ENCODE results near the gene LTBP1. TPM values are rescaled to one million over a fixed set of nuclear protein-coding genes. Genes with fewer than 3 reads are reported as not detected.

LTBP1 gene
- total RNA-seq, 1 donor from 2014 or later: 48.4 TPM

DNA sequence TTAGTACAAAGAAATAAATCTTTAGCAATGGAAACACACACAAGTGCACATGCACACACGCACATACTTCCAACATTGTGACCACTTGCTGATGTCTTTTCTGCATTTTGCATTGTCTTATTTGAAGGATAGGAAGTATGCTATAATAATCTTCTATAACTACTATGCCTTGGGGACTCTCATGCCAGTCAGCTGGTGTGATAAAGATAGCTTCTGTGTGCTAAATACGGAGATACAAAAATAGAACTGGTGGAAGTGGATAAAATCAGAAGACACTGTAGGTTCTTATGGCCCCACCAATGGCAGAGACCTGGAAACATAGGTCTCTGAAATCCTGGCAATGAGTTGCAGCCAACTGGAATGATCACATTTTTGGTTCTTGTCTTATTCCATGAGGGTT, 498.2 kb downstream of the LTBP1 start:
- intact Hi-C loops (cut with DNase I): loop anchor here (5.0 kb wide), 1 partner anchor 408 kb away; no protein-coding TSS in a partner anchor
- TF ChIP-seq CTCF (IDR thresholded peaks at IDR 0.05) (no peak), POLR2A (IDR thresholded peaks at IDR 0.05) (no peak)
- Histone ChIP-seq H3K36me3 (no peaks in the 10 kb centered on the region), H3K27me3 (no peaks in the 10 kb centered on the region), H3K4me3 (no peak overlapping the region), H3K9me3 (no peaks in the 10 kb centered on the region), H3K27ac (no peak overlapping the region), H3K4me1 (no peaks in the 10 kb centered on the region)
- no peak for DNase-seq (ENCODE audit: extremely low spot score in 2 of 2)

DNA sequence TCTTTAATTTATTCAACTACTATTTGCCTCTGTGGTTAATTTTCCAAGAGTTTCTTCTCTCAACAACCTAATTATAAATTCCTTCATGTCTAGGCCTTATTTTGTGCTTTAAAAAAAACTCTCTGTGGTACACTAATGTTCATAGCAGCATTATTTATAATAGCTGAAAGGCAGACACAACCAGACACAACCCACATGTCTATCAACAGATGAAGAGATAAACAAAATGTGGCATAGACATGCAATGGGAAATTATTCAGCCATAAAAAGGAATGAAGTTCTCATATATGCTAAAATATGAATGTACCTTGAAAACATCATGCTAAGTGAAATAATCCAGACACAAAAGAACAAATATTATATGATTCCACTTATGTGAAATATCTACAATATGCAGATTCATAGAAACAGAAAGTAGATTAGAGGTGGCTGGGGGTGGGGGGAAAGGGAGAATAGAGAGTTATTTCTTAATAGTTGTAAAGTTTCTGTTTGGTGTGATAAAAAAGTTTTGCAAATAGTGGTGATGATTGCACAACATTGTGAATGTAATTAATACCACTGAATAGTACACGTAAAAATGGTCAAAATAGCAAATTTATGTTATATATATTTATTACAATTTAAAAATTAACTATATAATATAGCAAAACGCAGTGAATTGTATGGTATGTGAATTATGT, 501.6 kb downstream of the LTBP1 start:
- TF ChIP-seq CTCF (IDR thresholded peaks at IDR 0.05): no peak
- TF ChIP-seq POLR2AphosphoS5 (IDR thresholded peaks at IDR 0.05; ENCODE audit: insufficient read depth in 1 of 2, low read depth in 1 of 2): no peak
- no peak for TF ChIP-seq POLR2A (IDR thresholded peaks at IDR 0.05)
- no peak for DNase-seq (ENCODE audit: extremely low spot score in 2 of 2)
- Histone ChIP-seq H3K4me3 (no peak overlapping the region), H3K4me1 (no peaks in the 10 kb centered on the region), H3K27ac (no peak overlapping the region), H3K9me3 (no peaks in the 10 kb centered on the region), H3K36me3 (no peaks in the 10 kb centered on the region), H3K27me3 (no peaks in the 10 kb centered on the region)
- intact Hi-C loops (cut with DNase I): no loop called here

Small RNA genes lying within 50 kb of the gene (microRNA-seq; reads per million reads assigned to microRNA genes)
- not detected for gene MIR4430 (ENCODE audit: borderline number of aligned reads, borderline replicate concordance)

Small RNA genes lying within 50 kb of the gene (small RNA-seq; reads per million reads assigned to genes)
- gene RF00019 (not detected), gene RNA5SP91 (not detected), gene RNA5SP92 (not detected)

Data from vagina (tissue), 2 donors.